Vagina (tissue), 2 donors: Measurements from ENCODE around the gene SEMA4A.

Experiments
- CTCF ChIP-seq, 3 experiments: fragments of 450-650 bp in 2 of 3; fragments of 200-600 bp in 1 of 3; sonication (generic) in 1 of 3; IDR thresholded peaks; one replicate each; pipeline ENCODE4 v1.5.1; 2017 to 2019; ENCODE audit warnings: antibody characterized with exemption in 3 of 3, mild to moderate bottlenecking in 2 of 3, moderate library complexity in 2 of 3
- POLR2A ChIP-seq, 2 donors: fragments of 450-650 bp; IDR thresholded peaks; one replicate each; pipeline ENCODE4 v1.6.1; 2017; ENCODE audit warnings: antibody characterized with exemption in 2 of 2, mild to moderate bottlenecking in 2 of 2, moderate library complexity in 2 of 2
- POLR2AphosphoS5 ChIP-seq, 2 donors: sonication (generic); formaldehyde crosslinking; IDR thresholded peaks; one replicate each; pipeline ENCODE4 v1.9.0; 2017; ENCODE audit warnings: antibody characterized with exemption in 2 of 2, mild to moderate bottlenecking in 2 of 2, low read depth in 1 of 2; ENCODE audit not compliant: insufficient read depth in 1 of 2

DNA sequence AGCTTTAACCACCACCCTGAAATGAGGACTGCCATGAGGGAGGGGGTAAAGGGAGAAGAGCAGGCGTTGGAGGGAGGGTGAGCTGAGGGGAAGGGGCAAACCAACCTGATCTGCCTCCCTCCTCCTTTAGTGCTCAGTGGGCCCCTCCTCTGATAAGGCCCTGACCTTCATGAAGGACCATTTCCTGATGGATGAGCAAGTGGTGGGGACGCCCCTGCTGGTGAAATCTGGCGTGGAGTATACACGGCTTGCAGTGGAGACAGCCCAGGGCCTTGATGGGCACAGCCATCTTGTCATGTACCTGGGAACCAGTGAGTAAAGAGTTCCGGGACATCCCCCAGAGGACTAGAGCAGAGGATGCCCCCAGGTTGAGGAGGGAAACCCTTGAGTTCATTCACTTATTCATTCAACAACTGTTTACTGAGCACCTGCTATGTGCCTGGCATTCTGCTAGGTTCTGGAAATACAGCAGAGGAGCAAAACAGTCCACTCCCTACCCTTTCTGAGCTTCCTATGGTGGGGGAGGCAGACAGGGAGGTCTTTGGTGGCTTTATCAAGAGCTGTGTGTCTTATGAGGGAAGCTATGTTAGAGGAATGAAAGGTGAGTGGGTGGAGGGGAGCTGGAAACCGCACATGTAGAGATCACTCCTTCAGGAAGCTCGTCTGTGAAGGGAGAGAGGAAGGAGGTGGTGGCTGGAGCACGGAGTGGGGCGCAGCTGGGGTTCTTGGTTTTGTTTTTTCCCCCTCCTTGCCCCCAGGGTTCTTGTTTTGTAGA is 19.5 kb downstream of the SEMA4A start:
- no peak for TF ChIP-seq POLR2AphosphoS5 (IDR thresholded peaks at IDR 0.05; ENCODE audit: insufficient read depth in 1 of 2, low read depth in 1 of 2)
- TF ChIP-seq CTCF (IDR thresholded peaks at IDR 0.05), result no peak
- no peak for TF ChIP-seq POLR2A (IDR thresholded peaks at IDR 0.05)
